Aorta (tissue), 5 donors: Measurements from ENCODE around the gene UBAC2. TPM values are rescaled to one million over a fixed set of nuclear protein-coding genes. Genes with fewer than 3 reads are reported as not detected.

Experiments
- ATAC-seq: fragments of 200-7000 bp; cut with Tn5 transposase; one replicate; pipeline ENCODE4 v1.9.1; 2022; ENCODE audit warnings: moderate library complexity; ENCODE audit not compliant: low FRiP score
- DNase-seq, 2 donors: peaks; one replicate each; pipeline ENCODE4 v3.0.0-alpha.2; 2020
- H3K27ac ChIP-seq, 2 donors: one replicate each; pipeline ENCODE4 v1.5.1; 2013; ENCODE audit warnings: low read length in 2 of 2, mild to moderate bottlenecking in 2 of 2, moderate library complexity in 2 of 2, control low read depth in 1 of 2, inconsistent platforms in 1 of 2, low read depth in 1 of 2
- H3K27me3 ChIP-seq, 2 donors: one replicate each; pipeline ENCODE4 v1.6.1; 2013; ENCODE audit warnings: control low read depth in 1 of 2, low read length in 1 of 2, mild to moderate bottlenecking in 1 of 2, moderate library complexity in 1 of 2; ENCODE audit not compliant: insufficient read depth in 2 of 2, control insufficient read depth in 1 of 2
- H3K36me3 ChIP-seq, 2 donors: one replicate each; pipeline ENCODE4 v1.6.1; 2013; ENCODE audit warnings: control low read depth in 1 of 2, low read length in 1 of 2, mild to moderate bottlenecking in 1 of 2; ENCODE audit not compliant: insufficient read depth in 2 of 2, control insufficient read depth in 1 of 2
- H3K4me1 ChIP-seq, 2 donors: one replicate each; pipeline ENCODE4 v1.6.1; 2013; ENCODE audit warnings: low read length in 2 of 2, control low read depth in 1 of 2, mild to moderate bottlenecking in 1 of 2, moderate library complexity in 1 of 2; ENCODE audit not compliant: insufficient read depth in 2 of 2, control insufficient read depth in 1 of 2
- H3K4me3 ChIP-seq, 2 donors: one replicate each; pipeline ENCODE4 v1.5.1; 2013; ENCODE audit warnings: low read length in 2 of 2, control low read depth in 1 of 2, mild to moderate bottlenecking in 1 of 2
- H3K9me3 ChIP-seq: one replicate; pipeline ENCODE4 v1.6.1; 2013; ENCODE audit warnings: mild to moderate bottlenecking, low read length; ENCODE audit not compliant: control insufficient read depth
- WGBS, 2 donors: extraction: QIAGEN DNeasy Blood & Tissue Kit; methylation state at CpG; one replicate each; pipeline ENCODE4 v1.1.7; 2013; 5-methylcytosine and 5-hydroxymethylcytosine counted together
- intact Hi-C, 2 donors: fragments of 100-400 bp; cut with DNase I; formaldehyde crosslinking; loops; one replicate each; pipeline versions ENCODE4 v1.14.2 to v1.15.0; 2022
- polyA plus RNA-seq, 2 donors: library from polyadenylated mRNA; stranded (reverse); fragments of 200-250 nt; gene quantifications; one replicate each; pipeline ENCODE4 v1.2.3, GENCODE V29; 2013
- total RNA-seq, 2 donors: library from RNA; stranded (reverse); fragmentation: NEBNext Ultra II Directional; extraction: Animal tissue kit (Norgen Biotek cat#: 25700); gene quantifications; one replicate each; pipeline ENCODE4 v1.2.1, GENCODE V29; 2021
- donor health status: healthy with polysubstance abuse.
- donor health status: Bipolar disorder and iron deficiency.
- donor health status: DM: no; HTN: no; CAD: no.
- donor health status: DM: no; HTN: no; CAD: no.
- donor health status: DM: yes; HTN: yes; CAD: no.

The UBAC2 gene
- total and polyA plus RNA-seq, 4 donors: 44.4 to 54.2 (median 48.5) TPM

GRCh38 chr13:99160415-99160814 lies 40.2 kb upstream of the UBAC2 start:
- Histone ChIP-seq H3K27me3 (no peaks in the 10 kb centered on the region), H3K36me3 (no peaks in the 10 kb centered on the region), H3K27ac (no peak overlapping the region), H3K4me3 (no peak overlapping the region), H3K4me1 (no peaks in the 10 kb centered on the region), H3K9me3 (no peaks in the 10 kb centered on the region)
- intact Hi-C loops: no loop called here
- no peak for DNase-seq
- WGBS, 2 donors: 67 to 78% methylated on average over 4 of the region's 4 CpGs
- ATAC-seq: no peak

GRCh38 chr13:99161512-99161911 lies 39.1 kb upstream of the UBAC2 start:
- Histone ChIP-seq H3K27me3 (no peaks in the 10 kb centered on the region), H3K9me3 (no peaks in the 10 kb centered on the region), H3K4me1 (no peaks in the 10 kb centered on the region), H3K4me3 (no peak overlapping the region), H3K36me3 (no peaks in the 10 kb centered on the region), H3K27ac (no peak overlapping the region)
- ATAC-seq (no peak), DNase-seq (no peak)
- intact Hi-C loops: no loop called here
- 86 to 92% methylated on average over 1 of the region's 1 CpG for WGBS, 2 donors

GRCh38 chr13:99162567-99163361 lies 37.9 kb upstream of the UBAC2 start:
- 71 to 78% methylated on average over 13 of the region's 13 CpGs for WGBS, 2 donors
- ATAC-seq: no peak
- intact Hi-C loops: no loop called here
- no peaks in the 10 kb centered on the region for H3K36me3 ChIP-seq
- no peak for DNase-seq
- H3K27me3 ChIP-seq: no peaks in the 10 kb centered on the region
- no peak overlapping the region for H3K4me3 ChIP-seq
- no peaks in the 10 kb centered on the region for H3K9me3 ChIP-seq
- H3K27ac ChIP-seq: no peak overlapping the region
- no peaks in the 10 kb centered on the region for H3K4me1 ChIP-seq

GRCh38 chr13:99164226-99164625 lies 36.4 kb upstream of the UBAC2 start:
- Histone ChIP-seq H3K4me3 (no peak overlapping the region), H3K27me3 (no peaks in the 10 kb centered on the region), H3K4me1 (no peaks in the 10 kb centered on the region), H3K9me3 (no peaks in the 10 kb centered on the region), H3K27ac (no peak overlapping the region), H3K36me3 (no peaks in the 10 kb centered on the region)
- WGBS, 2 donors: 76 to 86% methylated on average over 5 of the region's 5 CpGs
- intact Hi-C loops: no loop called here
- no peak for ATAC-seq
- DNase-seq: no peak

GRCh38 chr13:99165753-99166587 lies 34.7 kb upstream of the UBAC2 start:
- intact Hi-C loops: no loop called here
- WGBS, 2 donors: 86 to 87% methylated on average over 5 of the region's 5 CpGs
- H3K4me3 ChIP-seq: no peak overlapping the region
- no peaks in the 10 kb centered on the region for H3K36me3 ChIP-seq
- H3K9me3 ChIP-seq: no peaks in the 10 kb centered on the region
- ATAC-seq: no peak
- H3K27ac ChIP-seq: no peak overlapping the region
- no peak for DNase-seq
- no peaks in the 10 kb centered on the region for H3K27me3 ChIP-seq
- no peaks in the 10 kb centered on the region for H3K4me1 ChIP-seq

- Histone ChIP-seq H3K4me1 (no peaks in the 10 kb centered on the region), H3K4me3 (no peak overlapping the region), H3K27me3 (no peaks in the 10 kb centered on the region), H3K36me3 (no peaks in the 10 kb centered on the region), H3K27ac (no peak overlapping the region), H3K9me3 (no peaks in the 10 kb centered on the region)
- WGBS, 2 donors: 86 to 88% methylated on average over 18 of the region's 18 CpGs
- intact Hi-C loops: no loop called here
- DNase-seq (no peak), ATAC-seq (no peak)
These were observed 27.7 kb upstream of the UBAC2 start for GRCh38 chr13:99172951-99173350.

- Histone ChIP-seq H3K4me1 (no peaks in the 10 kb centered on the region), H3K27ac (no peak overlapping the region), H3K36me3 (no peaks in the 10 kb centered on the region), H3K4me3 (no peak overlapping the region), H3K27me3 (no peaks in the 10 kb centered on the region), H3K9me3 (no peaks in the 10 kb centered on the region)
- DNase-seq: no peak
- intact Hi-C loops: no loop called here
- ATAC-seq: no peak
- 86 to 88% methylated on average over 3 of the region's 3 CpGs for WGBS, 2 donors
These were observed 27.0 kb upstream of the UBAC2 start for GRCh38 chr13:99173606-99174005.

- H3K36me3 ChIP-seq: no peaks in the 10 kb centered on the region
- H3K9me3 ChIP-seq: no peaks in the 10 kb centered on the region
- ATAC-seq (no peak), DNase-seq (no peak)
- WGBS, 2 donors: 50 to 69% methylated on average over 2 of the region's 2 CpGs
- H3K4me1 ChIP-seq: no peaks in the 10 kb centered on the region
- no peak overlapping the region for H3K27ac ChIP-seq
- intact Hi-C loops: loop anchor here in 1 of 2 donors (5.0 kb wide), 1 partner anchor 263 kb away; no protein-coding TSS in a partner anchor
- no peak overlapping the region for H3K4me3 ChIP-seq
- no peaks in the 10 kb centered on the region for H3K27me3 ChIP-seq
These were observed 26.0 kb upstream of the UBAC2 start for GRCh38 chr13:99174533-99175100.
